Thymus (tissue), 11 donors: ENCODE results near the gene TSNAXIP1. TPM values are rescaled to one million over a fixed set of nuclear protein-coding genes. Genes with fewer than 3 reads are reported as not detected.

ENCODE experiments used
- DNase-seq, 9 donors: peaks; one replicate each; pipeline ENCODE4 v3.0.0-alpha.2; 2013; ENCODE audit warnings: low spot score in 9 of 9, low read depth in 6 of 9, missing footprints in 1 of 9
- H3K27ac ChIP-seq, 2 donors: one replicate each; pipeline ENCODE4 v1.5.1; 2013; ENCODE audit warnings: control low read depth in 1 of 2, low read depth in 1 of 2, low read length in 1 of 2, mild to moderate bottlenecking in 1 of 2, moderate library complexity in 1 of 2
- H3K27me3 ChIP-seq, 2 donors: one replicate each; pipeline ENCODE4 v1.5.1; 2013; ENCODE audit warnings: low read length in 1 of 2; ENCODE audit not compliant: control insufficient read depth in 2 of 2, insufficient read depth in 1 of 2
- H3K36me3 ChIP-seq, 2 donors: one replicate each; pipeline ENCODE4 v1.5.1; 2013; ENCODE audit warnings: low read length in 1 of 2, mild to moderate bottlenecking in 1 of 2, moderate library complexity in 1 of 2; ENCODE audit not compliant: control insufficient read depth in 2 of 2, insufficient read depth in 2 of 2
- H3K4me1 ChIP-seq, 2 donors: one replicate each; pipeline ENCODE4 v1.5.1; 2013; ENCODE audit warnings: low read length in 2 of 2; ENCODE audit not compliant: control insufficient read depth in 2 of 2, insufficient read depth in 2 of 2
- H3K4me3 ChIP-seq, 2 donors: one replicate each; pipeline ENCODE4 v1.5.1; 2013; ENCODE audit warnings: low read length in 2 of 2, control low read depth in 1 of 2, mild to moderate bottlenecking in 1 of 2
- H3K9me3 ChIP-seq, 2 donors: one replicate each; pipeline ENCODE4 v1.5.1; 2013; ENCODE audit warnings: low read length in 1 of 2, mild to moderate bottlenecking in 1 of 2; ENCODE audit not compliant: control insufficient read depth in 2 of 2, insufficient read depth in 1 of 2
- WGBS: extraction: QIAGEN DNeasy Blood & Tissue Kit; methylation state at CpG from one replicate; pipeline ENCODE4 v1.1.7; 2013; 5-methylcytosine and 5-hydroxymethylcytosine counted together
- polyA plus RNA-seq: library from polyadenylated mRNA; stranded (reverse); fragments of 200-250 nt; gene quantifications from one replicate; pipeline ENCODE4 v1.2.3, GENCODE V29; 2013
- total RNA-seq: library from RNA; stranded (reverse); fragments of 120-200 nt; gene quantifications from one replicate; pipeline ENCODE4 v1.2.4, GENCODE V29; 2013
- donor health status: healthy.

The TSNAXIP1 gene
- total and polyA plus RNA-seq, 2 donors: 0.76 to 2.0 TPM

DNA sequence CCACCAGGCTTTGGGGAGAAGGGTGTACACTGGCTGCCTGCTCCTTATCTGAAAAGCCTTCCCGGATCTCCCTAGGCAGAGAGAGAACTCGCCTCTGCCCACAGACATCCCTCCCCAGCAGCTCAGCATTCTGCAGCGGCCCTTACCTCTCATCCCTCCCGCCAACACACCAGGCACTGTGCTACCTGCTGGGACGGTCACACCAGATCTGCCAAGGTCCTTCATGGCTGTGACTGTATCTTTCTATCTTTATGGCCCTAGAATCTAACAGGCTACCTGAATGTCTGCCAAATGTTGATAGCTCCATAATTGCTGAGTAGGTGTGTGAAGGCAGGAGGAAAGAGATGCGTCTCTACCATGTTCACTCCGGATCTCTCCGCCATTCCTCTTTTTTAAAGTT is 7.9 kb downstream of the TSNAXIP1 start:
- no peaks in the 10 kb centered on the region for H3K27me3 ChIP-seq
- H3K36me3 ChIP-seq: no peaks in the 10 kb centered on the region
- no peak overlapping the region for H3K27ac ChIP-seq
- DNase-seq: no peak
- no peak overlapping the region for H3K4me3 ChIP-seq
- peaks cover 0 to 7% of the 10 kb centered on the region in 2 donors for H3K4me1 ChIP-seq
- peaks cover 0 to 4% of the 10 kb centered on the region in 2 donors for H3K9me3 ChIP-seq
- WGBS: 98% methylated on average over 8 of the region's 8 CpGs

DNA sequence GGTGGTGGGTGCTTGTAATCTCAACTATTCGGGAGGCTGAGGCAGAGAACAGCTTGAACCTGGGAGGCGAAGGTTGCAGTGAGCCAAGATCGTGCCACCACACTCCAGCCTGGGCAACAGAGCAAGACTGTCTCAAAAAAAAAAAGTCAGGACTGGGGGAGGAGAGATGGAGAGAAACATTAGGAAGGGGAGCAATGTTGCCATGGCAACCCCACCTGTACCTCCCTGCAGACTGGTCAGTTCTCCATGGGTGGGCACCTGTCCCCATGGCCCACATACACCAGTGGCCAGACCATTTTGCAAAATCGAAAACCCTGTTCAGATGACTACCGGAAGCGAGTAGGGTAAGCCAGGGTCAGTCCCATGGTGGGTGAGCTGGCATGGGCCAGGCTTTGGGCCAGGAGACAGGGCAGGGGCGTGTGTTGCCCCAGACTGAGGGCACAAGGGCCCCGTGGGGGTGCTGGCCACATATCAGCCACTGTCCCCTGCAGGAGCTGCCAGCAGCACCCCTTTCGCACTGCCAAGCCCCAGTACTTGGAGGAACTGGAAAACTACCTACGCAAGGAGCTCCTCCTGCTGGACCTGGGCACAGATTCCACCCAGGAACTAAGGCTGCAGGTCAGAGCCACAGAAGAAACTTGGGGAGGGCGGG is 14.0 kb downstream of the TSNAXIP1 start:
- H3K27ac ChIP-seq: no peak overlapping the region
- peaks cover 0 to 4% of the 10 kb centered on the region in 2 donors for H3K9me3 ChIP-seq
- 97% methylated on average over 11 of the region's 11 CpGs for WGBS
- no peaks in the 10 kb centered on the region for H3K27me3 ChIP-seq
- H3K4me3 ChIP-seq: no peak overlapping the region
- H3K36me3 ChIP-seq: no peaks in the 10 kb centered on the region
- DNase-seq: no peak
- peaks cover 0 to 7% of the 10 kb centered on the region in 2 donors for H3K4me1 ChIP-seq

DNA sequence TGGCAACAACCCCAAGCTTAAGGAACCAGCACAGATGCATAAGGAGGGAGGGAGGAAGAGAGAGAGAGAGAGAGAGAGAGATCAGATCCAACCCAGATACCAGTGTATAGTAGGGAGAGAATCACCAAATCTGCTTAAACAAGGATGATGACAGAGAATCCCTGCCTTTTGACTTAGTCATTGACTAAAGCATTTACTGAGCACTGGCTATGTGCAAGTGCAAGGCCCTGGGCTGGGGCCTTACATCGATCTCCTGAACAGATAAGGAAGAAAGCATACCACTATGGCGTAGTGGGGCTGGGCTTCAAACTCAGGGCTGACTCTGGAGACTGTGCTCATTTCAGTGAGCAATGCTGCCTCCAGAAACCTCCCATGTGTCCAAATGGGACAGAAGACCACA is 15.8 kb downstream of the TSNAXIP1 start:
- DNase-seq: no peak
- Histone ChIP-seq H3K36me3 (peaks cover 4 to 9% of the 10 kb centered on the region in 2 donors), H3K4me1 (no peaks in the 10 kb centered on the region), H3K27ac (no peak overlapping the region), H3K27me3 (no peaks in the 10 kb centered on the region), H3K9me3 (no peaks in the 10 kb centered on the region), H3K4me3 (no peak overlapping the region)
- WGBS: 95% methylated on average over 2 of the region's 2 CpGs

DNA sequence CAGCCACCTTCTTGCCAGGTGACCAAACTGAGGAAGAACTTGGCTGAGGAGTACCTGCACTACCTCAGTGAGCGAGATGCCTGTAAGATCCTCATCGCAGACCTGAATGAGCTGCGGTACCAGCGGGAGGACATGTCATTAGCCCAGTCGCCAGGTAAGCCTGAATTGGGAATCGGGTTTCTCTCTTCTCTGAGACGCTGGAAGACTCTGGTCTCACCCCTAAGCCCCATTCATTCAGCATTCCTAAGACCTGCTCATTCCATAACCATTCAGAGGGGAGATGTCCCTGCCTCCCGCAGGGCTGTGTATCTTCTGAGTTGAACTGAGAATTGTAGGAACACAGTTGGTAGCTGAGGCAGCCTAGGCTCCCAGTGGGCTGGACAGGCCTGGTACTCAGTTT is 18.4 kb downstream of the TSNAXIP1 start:
- no peaks in the 10 kb centered on the region for H3K27me3 ChIP-seq
- no peak for DNase-seq
- H3K4me3 ChIP-seq: no peak overlapping the region
- peaks cover 29 to 32% of the 10 kb centered on the region in 2 donors for H3K36me3 ChIP-seq
- 95% methylated on average over 8 of the region's 8 CpGs for WGBS
- no peaks in the 10 kb centered on the region for H3K4me1 ChIP-seq
- H3K27ac ChIP-seq: no peak overlapping the region
- H3K9me3 ChIP-seq: peaks cover 0 to 9% of the 10 kb centered on the region in 2 donors

DNA sequence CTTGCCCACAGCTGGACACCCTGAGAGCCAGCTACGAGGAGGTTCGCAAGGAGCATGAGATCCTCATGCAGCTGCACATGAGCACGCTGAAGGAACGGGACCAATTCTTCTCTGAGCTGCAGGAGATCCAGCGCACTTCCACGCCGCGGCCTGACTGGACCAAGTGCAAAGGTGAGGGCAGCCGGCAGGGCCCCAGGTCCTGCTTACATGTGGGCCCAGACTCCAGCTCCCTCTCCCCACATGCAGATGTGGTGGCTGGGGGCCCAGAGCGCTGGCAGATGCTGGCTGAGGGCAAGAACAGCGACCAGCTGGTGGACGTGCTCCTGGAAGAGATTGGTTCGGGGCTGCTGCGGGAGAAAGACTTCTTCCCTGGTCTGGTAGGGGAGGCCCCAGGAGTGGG is 19.2 kb downstream of the TSNAXIP1 start:
- Histone ChIP-seq H3K36me3 (peaks cover 37 to 39% of the 10 kb centered on the region in 2 donors), H3K27ac (no peak overlapping the region), H3K9me3 (peaks cover 0 to 9% of the 10 kb centered on the region in 2 donors), H3K27me3 (no peaks in the 10 kb centered on the region), H3K4me1 (no peaks in the 10 kb centered on the region), H3K4me3 (no peak overlapping the region)
- 97% methylated on average over 14 of the region's 14 CpGs for WGBS
- no peak for DNase-seq

DNA sequence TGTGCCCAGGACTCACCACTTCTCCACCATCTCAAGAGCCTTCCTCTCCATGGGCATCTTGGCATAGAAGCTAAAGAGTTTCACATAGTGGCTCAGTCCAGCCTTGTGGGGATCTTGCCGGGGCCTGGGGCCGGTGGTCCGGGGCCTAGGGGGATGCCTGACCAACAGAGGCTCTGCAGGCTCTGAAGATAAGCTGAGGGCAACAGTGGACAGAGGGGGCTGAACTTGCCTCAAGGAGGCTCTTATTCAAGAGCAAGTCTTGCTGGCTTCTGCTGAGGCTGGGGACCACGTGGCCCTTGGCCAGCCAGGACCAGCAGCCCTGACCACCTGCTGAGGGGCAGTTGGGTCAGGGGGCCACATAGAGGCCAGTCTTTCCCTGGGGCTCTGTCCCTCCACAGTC is 22.0 kb downstream of the TSNAXIP1 start:
- peaks cover 50 to 52% of the 10 kb centered on the region in 2 donors for H3K36me3 ChIP-seq
- WGBS: over 99% methylated on average over 4 of the region's 4 CpGs
- H3K9me3 ChIP-seq: peaks cover 0 to 9% of the 10 kb centered on the region in 2 donors
- peaks cover 8 to 10% of the 10 kb centered on the region in 2 donors for H3K4me1 ChIP-seq
- no peak overlapping the region for H3K27ac ChIP-seq
- H3K4me3 ChIP-seq: no peak overlapping the region
- no peak for DNase-seq
- no peaks in the 10 kb centered on the region for H3K27me3 ChIP-seq

DNA sequence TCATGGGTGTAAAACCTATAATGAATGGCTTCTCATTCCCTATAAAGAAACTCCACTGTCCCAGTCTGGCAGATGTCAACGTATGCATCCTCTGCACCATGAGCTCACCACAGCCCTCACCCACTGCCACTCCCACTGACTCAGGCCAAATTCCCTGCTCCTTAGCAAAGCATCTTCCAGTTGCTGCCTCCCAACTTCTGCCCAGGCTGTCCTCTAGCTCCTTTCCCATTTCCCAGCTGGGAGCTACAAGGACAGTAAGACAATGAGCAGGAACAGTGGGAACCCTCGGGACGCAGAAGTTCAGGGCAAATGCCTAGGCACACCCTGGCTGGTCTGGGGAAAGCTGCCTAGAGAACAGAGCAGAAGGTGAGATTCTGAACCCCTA is 26.3 kb downstream of the TSNAXIP1 start:
- H3K27ac ChIP-seq: no peak overlapping the region
- peak overlapping the region; percentile 78 to 86 for H3K4me3 ChIP-seq
- peaks cover 12 to 14% of the 10 kb centered on the region in 2 donors for H3K4me1 ChIP-seq
- peaks cover 40% of the 10 kb centered on the region in 2 donors for H3K36me3 ChIP-seq
- H3K27me3 ChIP-seq: no peaks in the 10 kb centered on the region
- DNase-seq: no peak
- H3K9me3 ChIP-seq: peaks cover 0 to 9% of the 10 kb centered on the region in 2 donors
- 13% methylated on average over 3 of the region's 3 CpGs for WGBS

DNA sequence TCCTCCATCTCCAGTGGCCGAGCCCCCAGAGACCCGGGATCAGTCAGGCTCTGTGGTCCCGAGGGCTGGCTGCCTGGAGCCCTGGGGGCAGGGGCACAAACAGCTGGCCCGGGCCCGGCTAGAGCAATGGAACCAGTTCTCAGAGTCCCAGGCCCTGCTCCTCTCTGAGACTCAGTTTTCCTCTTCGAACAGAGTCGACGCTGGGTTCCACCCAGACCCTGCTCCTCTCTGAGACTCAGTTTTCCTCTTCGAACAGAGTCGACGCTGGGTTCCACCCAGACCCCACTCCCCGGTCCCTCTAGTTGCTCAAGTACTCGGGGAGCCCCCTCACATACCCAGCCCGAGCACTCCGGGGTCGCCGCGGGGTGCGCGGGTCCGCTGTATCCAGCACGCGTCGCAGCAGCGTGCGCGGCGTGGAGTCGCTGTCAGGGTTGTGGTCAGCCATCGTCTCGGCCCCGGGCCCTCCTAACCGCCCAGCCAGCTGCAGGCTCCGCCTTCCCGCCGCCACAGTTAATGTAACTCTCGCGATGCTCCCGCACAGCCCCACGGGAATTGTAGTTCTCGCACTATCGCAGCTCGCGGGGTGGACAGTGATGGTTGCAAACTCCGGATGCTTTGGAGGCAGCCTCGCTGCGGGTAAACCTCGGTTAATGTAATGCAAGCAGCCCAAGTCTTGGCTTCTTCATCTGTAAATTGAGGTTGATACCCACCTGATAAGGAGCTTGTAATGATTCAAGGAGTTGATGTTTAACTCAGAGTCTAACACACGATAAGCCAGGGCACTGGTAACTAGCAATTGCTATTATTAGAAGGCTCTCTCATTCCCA is 26.9 kb downstream of the TSNAXIP1 start:
- Histone ChIP-seq H3K4me1 (peaks cover 12 to 14% of the 10 kb centered on the region in 2 donors), H3K27ac (peak overlapping the region in 1 of 2 donors; percentile 72), H3K4me3 (peak overlapping the region; percentile 78 to 86), H3K9me3 (peaks cover 0 to 8% of the 10 kb centered on the region in 2 donors), H3K27me3 (no peaks in the 10 kb centered on the region), H3K36me3 (peaks cover 35% of the 10 kb centered on the region in 2 donors)
- DNase-seq: peak; percentile 83 to 97 (median 89)
- WGBS: under 1% methylated on average over 49 of the region's 49 CpGs

DNA sequence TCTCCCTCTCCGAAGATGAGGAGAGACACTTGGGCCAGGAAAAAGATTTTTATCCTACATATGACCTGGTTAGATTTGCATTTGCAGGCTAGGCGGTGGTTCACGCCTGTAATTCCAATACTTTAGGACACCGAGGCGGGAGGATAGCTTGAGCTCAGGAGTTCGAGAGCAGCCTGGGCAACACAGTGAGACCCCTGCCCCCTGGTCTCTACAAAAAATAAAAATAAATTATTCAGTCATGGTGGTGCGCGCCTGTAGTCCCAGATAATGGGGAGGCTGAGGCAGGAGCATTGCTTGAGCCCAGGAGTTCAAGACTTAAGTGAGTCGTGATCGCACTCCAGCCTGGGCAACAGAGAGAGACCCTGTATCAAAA is 27.5 kb downstream of the TSNAXIP1 start:
- peaks cover 0 to 2% of the 10 kb centered on the region in 2 donors for H3K9me3 ChIP-seq
- H3K4me1 ChIP-seq: peaks cover 12 to 14% of the 10 kb centered on the region in 2 donors
- 88% methylated on average over 10 of the region's 10 CpGs for WGBS
- no peak overlapping the region for H3K27ac ChIP-seq
- H3K27me3 ChIP-seq: no peaks in the 10 kb centered on the region
- H3K36me3 ChIP-seq: peaks cover 29% of the 10 kb centered on the region in 2 donors
- peak overlapping the region; percentile 78 to 86 for H3K4me3 ChIP-seq
- DNase-seq: no peak
